T-helper 1 cell treated with Interleukin-12 subunit alpha and Interleukin-12 subunit beta and Interleukin-4 antibody, amounts not matched to agents 30 μg/mL and 1 μg/mL, for 36 hours (primary cell): ENCODE results near the gene ACVR2B.
A peak's percentile ranks its signal among the peaks of the same experiment; 100 is the strongest.

ENCODE experiments used
- H3K27ac Mint-ChIP-seq: one replicate; pipeline ENCODE4 v1.8.0; 2021; ENCODE audit warnings: mild to moderate bottlenecking, mixed read lengths
- H3K27me3 Mint-ChIP-seq: one replicate; pipeline ENCODE4 v1.8.0; 2021; ENCODE audit warnings: low read depth, mixed read lengths
- H3K36me3 Mint-ChIP-seq: one replicate; pipeline ENCODE4 v1.8.0; 2021; ENCODE audit warnings: low read depth, mixed read lengths
- H3K4me1 Mint-ChIP-seq: one replicate; pipeline ENCODE4 v1.8.0; 2021; ENCODE audit warnings: low read depth, mixed read lengths
- H3K4me3 Mint-ChIP-seq: one replicate; pipeline ENCODE4 v1.8.0; 2021; ENCODE audit warnings: mild to moderate bottlenecking, moderate library complexity, mixed read lengths
- H3K9me3 Mint-ChIP-seq: one replicate; pipeline ENCODE4 v1.8.0; 2021; ENCODE audit warnings: mixed read lengths

The ACVR2B gene

DNA sequence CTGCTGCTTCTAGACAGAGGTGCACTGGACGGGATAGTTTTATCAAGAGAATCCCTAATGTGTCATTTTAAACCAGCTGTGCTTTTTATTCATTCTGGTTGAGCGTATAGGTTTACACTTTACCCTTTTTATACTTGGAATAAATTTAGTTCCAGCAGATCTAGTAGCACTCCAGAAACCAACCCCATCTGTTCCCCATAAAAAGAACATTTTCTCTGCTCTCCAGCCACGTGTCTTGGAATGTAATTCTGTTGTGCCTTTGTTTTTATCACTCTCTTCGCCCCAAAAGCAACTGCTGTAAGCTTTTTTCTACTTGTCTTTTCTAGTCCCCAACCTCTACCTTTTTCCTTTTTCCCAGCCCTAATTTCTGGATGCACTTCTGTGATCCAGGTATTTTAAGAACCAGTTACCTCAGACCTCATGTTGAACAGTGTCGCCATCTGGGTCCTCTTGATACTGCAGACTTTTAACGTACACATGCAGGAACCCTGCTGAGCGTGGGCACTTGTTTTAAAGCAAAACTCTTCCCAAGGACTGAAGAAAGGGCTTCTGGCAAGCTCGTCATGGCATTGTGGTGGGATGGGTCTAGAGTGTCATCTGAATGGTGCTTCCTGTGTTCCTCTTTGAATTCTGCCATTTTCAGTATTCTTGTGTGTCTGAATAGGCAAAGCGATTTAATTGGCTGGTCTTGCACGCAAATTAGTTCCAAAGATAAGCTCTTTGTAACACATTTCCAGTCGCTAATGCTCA lies 36.8 kb downstream of the ACVR2B start:
- Mint-ChIP-seq H3K9me3 (no peaks in the 10 kb centered on the region), H3K27ac (no peak overlapping the region), H3K27me3 (no peaks in the 10 kb centered on the region), H3K36me3 (peaks cover 3% of the 10 kb centered on the region), H3K4me1 (peaks cover 12% of the 10 kb centered on the region), H3K4me3 (no peak overlapping the region)

DNA sequence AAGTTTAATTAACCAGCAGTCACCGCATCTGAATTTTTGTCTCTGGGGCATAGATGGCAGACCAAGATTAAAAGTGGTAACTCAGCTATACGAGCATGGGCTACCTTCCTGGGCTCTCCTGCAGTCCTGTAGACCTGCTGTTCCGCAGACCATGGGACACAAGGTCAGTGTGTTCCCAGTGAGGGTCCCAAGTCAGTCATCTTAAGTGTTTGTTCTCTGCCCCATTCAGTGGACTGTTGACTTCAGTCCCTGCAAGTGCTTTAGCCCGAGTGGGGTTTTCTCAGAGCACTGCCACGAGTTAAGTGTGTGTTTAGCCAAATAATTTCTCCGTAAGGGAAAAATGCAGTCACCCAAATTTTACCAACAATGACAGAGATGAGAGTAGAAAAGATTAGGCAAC lies 37.5 kb downstream of the ACVR2B start:
- H3K27ac Mint-ChIP-seq = no peak overlapping the region
- H3K27me3 Mint-ChIP-seq = no peaks in the 10 kb centered on the region
- no peaks in the 10 kb centered on the region for H3K9me3 Mint-ChIP-seq
- no peak overlapping the region for H3K4me3 Mint-ChIP-seq
- H3K36me3 Mint-ChIP-seq = peaks cover 3% of the 10 kb centered on the region
- peaks cover 12% of the 10 kb centered on the region for H3K4me1 Mint-ChIP-seq

DNA sequence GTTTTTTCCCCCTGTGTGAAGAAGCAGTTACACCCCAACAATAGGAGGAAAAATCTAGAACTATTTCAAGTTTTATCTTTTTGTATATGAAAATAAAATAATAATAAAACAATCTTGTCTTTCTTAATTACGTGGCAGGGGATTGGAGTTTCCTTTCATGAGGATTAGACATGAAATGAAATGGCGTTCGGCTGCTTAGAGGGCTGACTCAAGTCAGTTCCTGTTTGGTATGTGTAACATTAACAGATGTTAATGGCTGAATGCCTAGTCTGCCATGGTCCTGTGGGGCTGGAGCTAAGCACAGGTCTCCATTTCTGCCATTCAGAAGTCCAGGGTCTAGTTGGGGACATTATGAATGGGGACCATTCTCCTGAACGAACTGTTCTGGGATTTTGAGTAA lies 39.3 kb downstream of the ACVR2B start:
- H3K27ac Mint-ChIP-seq = no peak overlapping the region
- H3K9me3 Mint-ChIP-seq = no peaks in the 10 kb centered on the region
- H3K4me1 Mint-ChIP-seq = peaks cover 10% of the 10 kb centered on the region
- peaks cover 2% of the 10 kb centered on the region for H3K36me3 Mint-ChIP-seq
- H3K4me3 Mint-ChIP-seq = no peak overlapping the region
- no peaks in the 10 kb centered on the region for H3K27me3 Mint-ChIP-seq

DNA sequence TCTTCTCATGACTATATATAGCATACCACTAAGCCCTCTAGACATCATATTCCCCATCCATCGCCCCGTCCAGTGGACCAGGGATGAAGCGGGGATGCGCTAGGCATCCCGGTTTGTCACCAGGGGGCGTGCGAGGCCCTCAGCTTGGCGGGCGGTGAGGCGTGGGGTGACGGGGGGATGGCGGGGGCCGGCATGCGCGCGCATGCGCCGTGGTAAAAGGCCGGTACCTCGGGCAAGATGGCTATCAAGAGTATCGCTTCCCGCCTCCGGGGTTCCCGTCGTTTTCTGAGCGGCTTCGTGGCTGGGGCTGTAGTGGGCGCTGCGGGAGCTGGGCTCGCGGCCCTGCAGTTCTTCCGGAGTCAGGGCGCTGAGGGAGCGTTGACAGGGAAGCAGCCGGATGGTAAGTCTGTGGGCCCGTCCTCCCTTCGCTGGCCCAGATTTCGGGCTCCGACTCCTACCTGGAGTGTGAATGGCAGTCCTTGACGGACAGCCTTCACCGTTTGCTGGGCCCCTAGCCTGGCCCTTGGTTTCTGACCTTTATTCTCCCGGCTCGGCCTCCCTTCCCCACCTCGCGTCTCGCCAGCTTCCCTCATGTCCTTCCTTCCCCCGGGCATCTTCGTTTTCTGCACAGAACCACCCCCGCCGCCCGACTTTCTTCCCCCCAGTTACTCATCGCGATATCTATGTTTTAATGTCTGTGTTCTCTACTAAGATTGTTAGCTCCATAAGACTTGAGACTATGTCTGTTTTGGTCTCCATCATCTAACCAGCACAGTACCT lies 42.6 kb downstream of the ACVR2B start, which contains the start of gene EXOG:
Gene EXOG, plus strand, starts transcription at position 210 of the 780 bp plus-strand sequence. Its CDS starts 28 bp downstream, at position 238.
- peak within 1 kb of the TSS; percentile 94 for H3K4me3 Mint-ChIP-seq
- no peaks in the 10 kb centered on the region for H3K27me3 Mint-ChIP-seq
- no peaks in the 10 kb centered on the region for H3K9me3 Mint-ChIP-seq
- peaks cover 18% of the 10 kb centered on the region for H3K4me1 Mint-ChIP-seq
- H3K27ac Mint-ChIP-seq = peak within 1 kb of the TSS; percentile 80
- H3K36me3 Mint-ChIP-seq = peaks cover 14% of the 10 kb centered on the region

DNA sequence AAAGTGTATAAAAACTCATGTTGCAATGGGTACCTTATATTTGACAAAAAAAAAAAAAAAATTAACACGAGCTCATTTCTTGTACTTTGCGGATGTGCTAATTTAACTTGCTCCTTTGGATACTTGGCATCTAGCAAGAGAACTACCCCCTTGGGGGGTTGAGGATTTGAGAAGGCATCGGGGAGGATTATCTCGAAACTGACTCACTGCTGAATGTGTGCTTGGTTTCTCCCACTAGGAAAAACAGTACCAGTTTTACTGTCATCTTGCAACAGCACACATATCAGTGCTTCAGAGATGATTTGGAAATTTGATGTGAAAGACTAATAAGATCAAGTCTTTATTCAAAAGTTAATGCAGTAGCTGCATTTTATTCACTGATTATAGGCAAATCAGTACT lies 43.3 kb downstream of the ACVR2B start:
- Mint-ChIP-seq H3K27ac (peak overlapping the region; percentile 80), H3K9me3 (no peaks in the 10 kb centered on the region), H3K36me3 (peaks cover 14% of the 10 kb centered on the region), H3K4me1 (peaks cover 18% of the 10 kb centered on the region), H3K4me3 (peak overlapping the region; percentile 94), H3K27me3 (no peaks in the 10 kb centered on the region)

DNA sequence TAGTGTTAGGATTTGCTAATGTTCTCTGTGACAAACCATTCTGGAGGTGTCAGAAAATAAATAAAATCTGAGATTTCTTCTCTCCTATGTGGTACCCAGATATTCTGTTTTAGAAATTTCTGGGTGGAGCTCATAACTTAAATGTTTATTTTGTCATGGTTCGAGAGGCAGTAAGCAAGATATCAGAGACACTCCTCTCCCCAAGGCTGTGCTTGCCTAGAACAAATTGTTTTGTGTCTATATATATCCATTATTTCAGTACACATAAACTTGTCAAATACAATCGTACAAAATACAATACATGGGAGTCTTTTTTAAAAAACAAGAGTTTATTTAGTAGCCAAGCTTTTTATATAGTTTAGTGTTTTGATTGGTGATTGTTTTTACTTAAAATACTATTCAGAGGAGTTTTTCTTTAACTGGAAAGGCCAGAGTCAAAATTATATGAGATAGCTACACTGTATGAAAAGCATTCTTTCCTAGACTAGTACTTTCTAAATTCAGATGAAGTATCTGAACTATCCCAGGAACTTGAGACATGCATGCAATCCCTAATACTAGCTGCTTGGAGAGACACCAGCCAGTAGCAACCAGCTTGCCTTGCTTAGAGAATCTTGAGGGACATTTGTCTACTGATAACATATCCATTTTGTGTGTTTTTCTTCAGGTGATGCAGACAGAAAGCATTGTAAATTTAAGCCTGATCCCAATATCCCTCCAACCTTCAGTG lies 47.2 kb downstream of the ACVR2B start:
- Mint-ChIP-seq H3K4me3 (no peak overlapping the region), H3K4me1 (peaks cover 18% of the 10 kb centered on the region), H3K36me3 (peaks cover 23% of the 10 kb centered on the region), H3K9me3 (no peaks in the 10 kb centered on the region), H3K27ac (no peak overlapping the region), H3K27me3 (no peaks in the 10 kb centered on the region)

DNA sequence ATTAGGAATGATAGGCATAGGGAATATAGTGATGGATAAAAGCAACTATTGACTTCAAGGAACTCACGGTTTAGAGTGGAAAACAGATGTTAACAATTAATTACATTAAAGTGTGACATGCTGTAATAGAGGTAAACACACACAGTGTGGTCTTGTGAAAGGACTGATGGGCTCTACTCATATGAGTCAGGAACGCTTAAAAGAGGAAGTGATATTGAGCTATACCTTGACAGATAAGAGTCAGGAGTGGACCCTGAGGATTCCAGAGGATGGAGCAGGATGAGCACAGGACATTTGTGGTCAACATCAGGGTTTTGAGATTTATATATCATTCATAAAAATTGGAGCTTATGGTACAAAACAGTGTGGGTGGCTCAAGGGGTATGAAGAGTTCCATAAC lies 53.4 kb downstream of the ACVR2B start:
- Mint-ChIP-seq H3K9me3 (no peaks in the 10 kb centered on the region), H3K27me3 (no peaks in the 10 kb centered on the region), H3K4me3 (no peak overlapping the region), H3K36me3 (peaks cover 22% of the 10 kb centered on the region), H3K27ac (no peak overlapping the region), H3K4me1 (no peaks in the 10 kb centered on the region)

DNA sequence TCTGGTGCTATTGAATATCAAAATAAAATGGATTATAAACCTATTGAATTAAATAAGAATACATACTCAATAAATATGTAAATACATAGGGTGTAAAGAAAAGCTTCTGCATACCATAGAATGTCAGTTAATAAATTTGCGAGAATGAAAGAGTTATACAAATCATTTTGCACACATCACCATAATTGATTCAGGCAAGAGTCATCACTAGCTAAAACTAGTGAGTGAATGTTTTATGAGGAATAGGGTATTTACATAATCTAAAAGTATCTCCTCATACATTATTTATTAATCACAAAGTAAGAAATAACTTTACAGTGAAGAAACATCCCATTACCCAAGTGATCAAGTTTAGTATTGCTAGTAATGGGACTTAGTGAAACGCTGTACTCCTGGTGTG lies 56.0 kb downstream of the ACVR2B start:
- no peaks in the 10 kb centered on the region for H3K27me3 Mint-ChIP-seq
- H3K36me3 Mint-ChIP-seq = peaks cover 20% of the 10 kb centered on the region
- H3K9me3 Mint-ChIP-seq = no peaks in the 10 kb centered on the region
- no peaks in the 10 kb centered on the region for H3K4me1 Mint-ChIP-seq
- no peak overlapping the region for H3K27ac Mint-ChIP-seq
- no peak overlapping the region for H3K4me3 Mint-ChIP-seq

DNA sequence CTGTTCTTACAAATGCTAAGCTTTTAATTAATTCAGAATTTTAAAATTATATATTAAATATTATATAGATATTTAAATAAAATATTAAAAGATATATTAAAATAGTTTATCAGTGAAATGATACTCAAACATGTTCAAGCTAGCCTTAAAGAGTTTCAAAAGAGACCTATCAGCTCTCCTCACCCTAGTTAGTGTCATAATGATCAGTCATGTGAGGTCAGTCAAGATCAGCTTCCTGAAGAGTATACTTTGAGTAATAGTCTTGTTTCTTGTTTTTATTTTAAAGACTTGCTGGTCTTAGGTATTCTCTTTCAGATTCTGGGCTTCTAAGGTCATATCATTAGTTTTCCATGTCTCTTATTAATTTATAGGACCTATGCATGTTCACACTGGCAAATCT lies 56.9 kb downstream of the ACVR2B start:
- no peak overlapping the region for H3K4me3 Mint-ChIP-seq
- no peak overlapping the region for H3K27ac Mint-ChIP-seq
- no peaks in the 10 kb centered on the region for H3K9me3 Mint-ChIP-seq
- H3K36me3 Mint-ChIP-seq = peaks cover 21% of the 10 kb centered on the region
- H3K4me1 Mint-ChIP-seq = no peaks in the 10 kb centered on the region
- no peaks in the 10 kb centered on the region for H3K27me3 Mint-ChIP-seq

DNA sequence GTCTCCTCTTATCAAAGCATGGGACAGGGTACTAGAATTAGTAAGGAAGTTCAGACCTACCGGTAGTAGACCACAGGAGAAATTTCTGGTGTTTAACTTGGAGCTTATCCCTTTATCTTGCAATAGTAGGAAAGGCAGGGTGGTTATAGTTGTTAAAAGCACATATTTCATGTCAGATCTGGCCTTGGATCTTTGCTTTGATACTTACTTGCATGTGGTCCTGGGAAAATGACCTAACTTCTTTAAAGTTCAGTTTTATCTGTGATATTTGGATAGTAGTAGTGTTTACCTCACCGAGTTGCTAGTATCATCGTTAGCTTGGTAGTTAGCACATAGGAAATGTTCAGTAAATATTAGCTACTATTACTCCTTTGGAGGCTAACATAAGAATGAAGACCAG lies 57.9 kb downstream of the ACVR2B start:
- Mint-ChIP-seq H3K9me3 (no peaks in the 10 kb centered on the region), H3K27ac (no peak overlapping the region), H3K36me3 (peaks cover 24% of the 10 kb centered on the region), H3K27me3 (no peaks in the 10 kb centered on the region), H3K4me1 (no peaks in the 10 kb centered on the region), H3K4me3 (no peak overlapping the region)

DNA sequence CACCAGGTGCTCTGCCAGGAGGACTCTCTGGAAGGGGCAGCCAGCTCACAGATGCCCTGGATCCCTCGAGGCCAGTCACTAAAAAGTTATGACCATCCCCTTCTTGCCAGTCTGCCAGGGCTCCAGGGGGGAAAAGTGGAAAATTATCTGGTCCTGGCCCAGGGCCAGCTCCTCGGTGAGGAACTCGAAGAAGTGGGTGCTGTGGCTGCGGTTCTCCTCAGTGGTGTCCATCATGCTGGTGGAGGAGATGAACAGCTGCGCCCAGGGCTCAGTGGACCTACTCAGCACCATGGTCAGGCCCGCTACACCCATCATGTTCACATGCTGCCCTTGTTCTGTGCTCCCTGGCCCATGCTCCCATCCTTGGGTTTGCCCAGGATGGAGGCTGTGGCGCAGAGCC lies 61.7 kb downstream of the ACVR2B start:
- Mint-ChIP-seq H3K27ac (no peak overlapping the region), H3K27me3 (no peaks in the 10 kb centered on the region), H3K4me1 (peaks cover 18% of the 10 kb centered on the region), H3K4me3 (no peak overlapping the region), H3K9me3 (no peaks in the 10 kb centered on the region), H3K36me3 (peaks cover 29% of the 10 kb centered on the region)

DNA sequence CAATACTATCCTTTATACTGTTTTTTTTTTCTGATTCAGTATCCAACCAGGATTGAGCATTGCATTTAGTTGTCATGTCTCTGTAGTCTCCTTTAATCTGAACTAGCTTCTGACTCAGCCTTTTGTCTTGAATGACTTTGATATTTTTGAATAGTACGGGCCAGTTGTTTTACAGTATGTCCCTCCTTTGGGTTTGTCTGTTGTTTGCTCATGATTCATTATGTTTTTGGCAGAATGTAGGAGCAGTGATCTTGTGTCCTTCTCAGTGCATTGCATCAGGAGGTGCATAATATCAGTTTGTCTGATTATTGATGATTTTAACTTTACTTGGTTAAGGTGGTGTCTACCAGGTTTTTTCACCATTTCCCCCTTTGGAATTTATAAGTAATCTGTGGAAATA lies 63.0 kb downstream of the ACVR2B start:
- no peaks in the 10 kb centered on the region for H3K27me3 Mint-ChIP-seq
- peaks cover 24% of the 10 kb centered on the region for H3K4me1 Mint-ChIP-seq
- no peaks in the 10 kb centered on the region for H3K9me3 Mint-ChIP-seq
- no peak overlapping the region for H3K27ac Mint-ChIP-seq
- no peak overlapping the region for H3K4me3 Mint-ChIP-seq
- H3K36me3 Mint-ChIP-seq = peaks cover 28% of the 10 kb centered on the region

DNA sequence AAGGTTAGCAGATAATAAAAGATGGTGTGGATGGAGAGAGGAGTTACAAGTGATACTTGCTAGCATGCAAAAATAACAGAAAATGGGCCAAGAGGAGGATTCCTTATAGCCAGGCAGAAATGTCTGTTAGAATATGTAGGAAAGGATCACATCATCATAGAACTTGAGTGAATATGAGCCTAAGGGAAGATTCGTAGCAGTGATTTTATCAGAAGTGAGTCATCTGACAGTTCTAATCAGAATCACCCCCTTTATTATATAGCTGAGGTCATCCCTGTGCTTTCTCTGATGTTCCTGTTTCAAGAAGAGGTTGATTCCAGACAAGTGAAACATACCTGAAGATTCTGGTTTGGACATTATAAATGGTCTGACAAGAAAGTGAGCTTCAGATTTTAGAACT lies 65.3 kb downstream of the ACVR2B start:
- no peak overlapping the region for H3K4me3 Mint-ChIP-seq
- no peaks in the 10 kb centered on the region for H3K9me3 Mint-ChIP-seq

DNA sequence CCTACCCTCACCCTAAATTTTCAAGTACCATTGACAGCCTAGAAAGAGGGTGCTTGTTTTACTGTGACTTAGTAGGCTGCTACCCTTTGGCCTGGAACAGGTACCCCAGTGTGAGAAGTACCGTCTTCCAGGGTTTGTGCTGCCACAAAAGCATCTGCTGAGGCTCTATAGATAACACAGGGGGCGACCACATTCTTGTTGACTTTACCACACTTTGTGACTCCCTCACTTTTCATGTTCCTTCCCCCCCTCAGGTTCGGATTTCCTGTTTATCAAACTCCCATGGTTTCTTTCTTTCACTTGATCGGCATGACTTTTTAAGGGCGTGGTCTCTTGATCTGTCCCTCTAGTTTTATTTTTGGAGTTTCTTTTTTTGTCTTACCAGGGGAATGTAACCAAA lies 66.0 kb downstream of the ACVR2B start:
- H3K36me3 Mint-ChIP-seq = peaks cover 29% of the 10 kb centered on the region
- H3K27me3 Mint-ChIP-seq = no peaks in the 10 kb centered on the region
- peaks cover 24% of the 10 kb centered on the region for H3K4me1 Mint-ChIP-seq
- H3K4me3 Mint-ChIP-seq = peak overlapping the region; percentile 60
- no peaks in the 10 kb centered on the region for H3K9me3 Mint-ChIP-seq
- H3K27ac Mint-ChIP-seq = peak overlapping the region; percentile 79

More for the DNA sequence above, 65.3 kb downstream of the ACVR2B start:
- Mint-ChIP-seq H3K27ac (peak overlapping the region; percentile 41), H3K27me3 (no peaks in the 10 kb centered on the region), H3K4me1 (peaks cover 24% of the 10 kb centered on the region), H3K36me3 (peaks cover 24% of the 10 kb centered on the region)
